ENCODE data around the gene CHAMP1.
"Not testable (repeated sequence)": the region's sequence is repeated elsewhere in the genome, so short reads cannot be mapped to it uniquely, and the experiment has no call there.

DNA sequence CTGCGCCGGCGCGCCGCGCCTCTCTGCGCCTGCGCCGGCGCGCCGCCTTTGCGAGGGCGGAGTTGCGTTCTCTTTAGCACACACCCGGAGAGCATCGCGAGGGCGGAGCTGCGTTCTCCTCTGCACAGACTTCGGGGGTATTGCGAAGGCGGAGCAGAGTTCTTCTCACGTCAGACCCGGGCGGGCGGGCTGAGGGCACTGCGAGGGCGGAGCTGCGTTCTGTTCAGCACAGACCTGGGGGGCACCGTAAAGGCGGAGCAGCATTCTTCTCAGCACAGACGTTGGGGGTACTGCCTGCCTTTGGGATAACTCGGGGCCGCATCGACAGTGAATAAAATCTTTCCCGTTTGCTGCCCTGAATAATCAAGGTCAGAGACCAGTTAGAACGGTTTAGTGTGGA is 39.1 kb downstream of the CHAMP1 start:
- not testable (repeated sequence) for TF ChIP-seq POLR2AphosphoS5, POLR2A (IDR thresholded peaks at IDR 0.05; ENCODE audit: low read depth, low read length)
